B cell (primary cell): Measurements from ENCODE around the gene DENND1A. TPM values are rescaled to one million over a fixed set of nuclear protein-coding genes. Genes with fewer than 3 reads are reported as not detected.
A peak's percentile ranks its signal among the peaks of the same experiment; 100 is the strongest.

Experiments
- ATAC-seq: fragments of 200-7000 bp; cut with Tn5 transposase; one replicate; pipeline ENCODE4 v1.10.0; 2021; ENCODE audit warnings: low read depth, mild to moderate bottlenecking, moderate number of reproducible peaks, moderate library complexity
- CTCF ChIA-PET: fragments of 350-600 bp; sonication (Branson Sonifier 250); formaldehyde crosslinking; loops from one replicate; lab custom pipeline; 2021; ENCODE audit warnings: antibody characterized with exemption, inconsistent platforms; lab: Charles Lee
- POLR2A ChIA-PET: fragments of 350-600 bp; sonication (Branson Sonifier 250); formaldehyde crosslinking; loops from one replicate; lab custom pipeline; 2021; ENCODE audit warnings: antibody characterized with exemption; lab: Charles Lee
- DNase-seq: peaks from one replicate; pipeline ENCODE4 v3.0.0; 2013
- H2AFZ ChIP-seq: 2 replicates; pipeline ENCODE4 v1.6.1; 2012; ENCODE audit warnings: mild to moderate bottlenecking, low read depth, low read length; ENCODE audit not compliant: insufficient read depth, poor library complexity, severe bottlenecking
- H3K27ac ChIP-seq, 2 donors: 1 replicate in 1 of 2; 2 replicates in 1 of 2; pipeline ENCODE4 v1.5.1; 2012 to 2013; ENCODE audit warnings: low read length in 2 of 2, mild to moderate bottlenecking in 2 of 2, moderate library complexity in 1 of 2
- H3K27me3 ChIP-seq, 4 experiments: fragments of 200-600 bp in 1 of 4; sonication (generic) in 1 of 4; replicated peaks in 1 of 4; 1 replicate in 2 of 4; 2 replicates in 2 of 4; pipeline versions ENCODE4 v1.6.1 to v1.7.0; 2013 to 2016; ENCODE audit warnings: low read length in 3 of 4, mild to moderate bottlenecking in 2 of 4, mixed read lengths in 1 of 4, moderate library complexity in 1 of 4; ENCODE audit not compliant: insufficient read depth in 4 of 4, control insufficient read depth in 3 of 4; ENCODE audit errors: control extremely low read depth in 1 of 4
- H3K36me3 ChIP-seq, 2 experiments: replicated peaks in 1 of 2; 1 replicate in 1 of 2; 2 replicates in 1 of 2; pipeline versions ENCODE4 v1.6.1 to v1.7.1; 2013; ENCODE audit warnings: low read length in 1 of 2; ENCODE audit not compliant: insufficient read depth in 2 of 2, control insufficient read depth in 1 of 2; ENCODE audit errors: control extremely low read depth in 1 of 2, extremely low read depth in 1 of 2
- H3K4me1 ChIP-seq, 2 donors: fragments of 200-600 bp in 1 of 2; sonication (generic) in 1 of 2; 1 replicate in 1 of 2; 2 replicates in 1 of 2; pipeline versions ENCODE4 v1.5.1 to v1.6.1; 2013 to 2017; ENCODE audit warnings: low read length in 2 of 2; ENCODE audit not compliant: control insufficient read depth in 2 of 2, insufficient read depth in 2 of 2
- H3K4me2 ChIP-seq: replicated peaks from 2 replicates; pipeline ENCODE3; 2012; ENCODE audit warnings: mild to moderate bottlenecking, low read depth, low read length; ENCODE audit not compliant: poor library complexity, severe bottlenecking
- H3K4me3 ChIP-seq, 5 experiments: fragments of 200-600 bp in 1 of 5; sonication (generic) in 1 of 5; 1 replicate in 3 of 5; 2 replicates in 2 of 5; pipeline versions ENCODE4 v1.5.1 to v1.7.0; 2011 to 2016; ENCODE audit warnings: low read length in 4 of 5, mild to moderate bottlenecking in 4 of 5, low read depth in 2 of 5, control low read depth in 1 of 5, moderate library complexity in 1 of 5; ENCODE audit not compliant: insufficient read depth in 1 of 5; ENCODE audit errors: control extremely low read depth in 1 of 5, extremely low read depth in 1 of 5
- H3K79me2 ChIP-seq: fragments of 200-600 bp; sonication (generic); one replicate; pipeline ENCODE4 v1.6.0; 2016; ENCODE audit warnings: low read length; ENCODE audit not compliant: control insufficient read depth, insufficient read depth
- H3K9ac ChIP-seq: fragments of 200-600 bp; sonication (generic); 2 replicates; pipeline ENCODE4 v1.6.1; 2017; ENCODE audit warnings: mild to moderate bottlenecking, low read length, moderate library complexity
- H3K9me3 ChIP-seq, 3 donors: one replicate each; pipeline versions ENCODE4 v1.6.1 to v1.7.1; 2013; ENCODE audit warnings: low read length in 2 of 3; ENCODE audit not compliant: control insufficient read depth in 2 of 3, insufficient read depth in 1 of 3; ENCODE audit errors: control extremely low read depth in 1 of 3
- H4K20me1 ChIP-seq: 2 replicates; pipeline ENCODE4 v1.6.0; 2012; ENCODE audit warnings: mild to moderate bottlenecking, low read length; ENCODE audit not compliant: insufficient read depth, control insufficient read depth, poor library complexity, severe bottlenecking
- H3K27ac Mint-ChIP-seq: one replicate; pipeline ENCODE4 v1.8.0; 2021; ENCODE audit warnings: mixed read lengths
- H3K27me3 Mint-ChIP-seq: one replicate; pipeline ENCODE4 v1.8.0; 2021; ENCODE audit warnings: mixed read lengths
- H3K4me1 Mint-ChIP-seq: one replicate; pipeline ENCODE4 v1.8.0; 2021; ENCODE audit warnings: mixed read lengths
- H3K4me3 Mint-ChIP-seq: one replicate; pipeline ENCODE4 v1.8.0; 2021; ENCODE audit warnings: mixed read lengths
- H3K9me3 Mint-ChIP-seq: one replicate; pipeline ENCODE4 v1.8.0; 2022; ENCODE audit warnings: mixed read lengths; ENCODE audit not compliant: insufficient read depth
- EZH2 ChIP-seq: IDR thresholded peaks from 2 replicates; pipeline ENCODE4 v1.6.1; 2012; ENCODE audit warnings: borderline replicate concordance, low read depth, mild to moderate bottlenecking, moderate library complexity, low read length; ENCODE audit not compliant: insufficient read depth, poor library complexity, severe bottlenecking
- WGBS: methylation state at CpG from one replicate; pipeline ENCODE4 v1.1.5; 2013; ENCODE audit warnings: missing lambda C conversion rate; ENCODE audit not compliant: insufficient coverage; 5-methylcytosine and 5-hydroxymethylcytosine counted together
- intact Hi-C: fragments of 100-400 bp; cut with micrococcal nuclease; formaldehyde crosslinking; loops from one replicate; pipeline ENCODE4 v1.10.0; 2022
- polyA plus RNA-seq: library from polyadenylated mRNA; depleted of rRNA; stranded (reverse); fragments of >200 nt; gene quantifications from 2 replicates; pipeline ENCODE4 v1.2.3, GENCODE V29; 2012
- total RNA-seq, 2 donors: library from RNA; stranded (reverse); fragments of 120-200 nt in 1 of 2; gene quantifications; 1 replicate in 1 of 2; 2 replicates in 1 of 2; pipeline versions ENCODE4 v1.2.3 to v1.2.4, GENCODE V29; 2013 to 2022
- TF ChIP-seq, protein P1 (sequence below): fragments of 200-600 bp; IDR thresholded peaks from one replicate; pipeline ENCODE4 v1.8.0; 2022; ENCODE audit warnings: antibody characterized with exemption, mild to moderate bottlenecking

The DENND1A gene
- total and polyA plus RNA-seq, 2 donors (not counting 1 experiment from before 2014, with no cell fraction given): 10.8 to 26.0 TPM

DNA sequence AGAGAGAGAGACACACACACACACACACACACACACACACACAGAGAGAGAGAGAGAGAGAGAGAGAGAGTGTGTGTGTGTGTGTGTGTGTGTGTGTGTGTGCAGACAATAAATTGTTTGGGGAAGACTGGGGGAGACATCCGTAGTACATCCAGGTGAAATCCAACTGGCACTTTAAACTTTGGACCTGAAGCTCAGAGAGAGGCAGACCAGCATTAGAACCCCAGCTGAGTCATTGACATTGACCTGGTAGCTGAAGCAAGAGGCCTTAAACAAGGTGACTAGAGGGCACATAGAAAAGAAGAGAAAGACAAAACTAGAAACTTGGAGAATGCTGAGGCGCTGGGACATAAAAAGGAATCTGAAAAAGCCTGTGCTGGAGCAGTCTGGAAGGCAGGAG, 322.4 kb downstream of the DENND1A start:
- H3K27ac ChIP-seq: peak overlapping the region in 1 of 2 donors; percentile 75
- POLR2A ChIA-PET: no interaction called here

DNA sequence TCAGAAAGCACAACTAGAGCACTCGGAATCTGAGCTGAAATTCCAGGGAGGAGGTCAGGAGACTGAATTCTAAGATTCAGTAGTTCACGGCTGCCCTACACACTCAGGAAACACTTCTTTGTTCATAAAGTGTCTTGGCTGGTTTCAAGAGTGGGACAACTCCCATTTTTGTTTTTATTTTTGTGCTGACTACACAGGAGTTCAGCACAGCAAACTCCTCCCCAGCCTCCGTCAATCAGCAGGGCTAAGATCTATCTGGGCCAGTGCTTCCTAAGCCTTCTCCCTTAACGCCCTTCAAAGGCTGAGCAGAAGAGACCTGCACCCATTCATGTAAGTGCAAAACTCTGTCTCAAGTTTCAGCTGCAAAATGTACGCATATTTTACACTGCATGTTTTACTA, 323.8 kb downstream of the DENND1A start:
- Histone ChIP-seq H3K9me3 (no peaks in the 10 kb centered on the region), H4K20me1 (no peaks in the 10 kb centered on the region), H3K36me3 (no peaks in the 10 kb centered on the region), H3K4me3 (no peak overlapping the region), H2AFZ (no peak overlapping the region), H3K27me3 (no peaks in the 10 kb centered on the region), H3K79me2 (no peaks in the 10 kb centered on the region), H3K9ac (no peak overlapping the region), H3K4me1 (peaks cover 23 to 34% of the 10 kb centered on the region in 2 donors), H3K4me2 (no peak overlapping the region), H3K27ac (no peak overlapping the region)
- 100% methylated on average over 2 of the region's 5 CpGs for WGBS
- Mint-ChIP-seq H3K27me3 (no peaks in the 10 kb centered on the region), H3K4me3 (no peak overlapping the region), H3K9me3 (no peaks in the 10 kb centered on the region), H3K27ac (no peak overlapping the region), H3K4me1 (peaks cover 47% of the 10 kb centered on the region)
- intact Hi-C loops: no loop called here
- ChIA-PET POLR2A (interaction anchor here (1.1 kb wide), 1 partner anchor 30 kb away, joined by 3 read pairs; no protein-coding TSS in a partner anchor), CTCF (interaction anchor here (0.6 kb wide), 1 partner anchor 33 kb away, joined by 5 read pairs; no protein-coding TSS in a partner anchor)
- ATAC-seq (no peak), DNase-seq (no peak)
- TF ChIP-seq, protein P1, sequence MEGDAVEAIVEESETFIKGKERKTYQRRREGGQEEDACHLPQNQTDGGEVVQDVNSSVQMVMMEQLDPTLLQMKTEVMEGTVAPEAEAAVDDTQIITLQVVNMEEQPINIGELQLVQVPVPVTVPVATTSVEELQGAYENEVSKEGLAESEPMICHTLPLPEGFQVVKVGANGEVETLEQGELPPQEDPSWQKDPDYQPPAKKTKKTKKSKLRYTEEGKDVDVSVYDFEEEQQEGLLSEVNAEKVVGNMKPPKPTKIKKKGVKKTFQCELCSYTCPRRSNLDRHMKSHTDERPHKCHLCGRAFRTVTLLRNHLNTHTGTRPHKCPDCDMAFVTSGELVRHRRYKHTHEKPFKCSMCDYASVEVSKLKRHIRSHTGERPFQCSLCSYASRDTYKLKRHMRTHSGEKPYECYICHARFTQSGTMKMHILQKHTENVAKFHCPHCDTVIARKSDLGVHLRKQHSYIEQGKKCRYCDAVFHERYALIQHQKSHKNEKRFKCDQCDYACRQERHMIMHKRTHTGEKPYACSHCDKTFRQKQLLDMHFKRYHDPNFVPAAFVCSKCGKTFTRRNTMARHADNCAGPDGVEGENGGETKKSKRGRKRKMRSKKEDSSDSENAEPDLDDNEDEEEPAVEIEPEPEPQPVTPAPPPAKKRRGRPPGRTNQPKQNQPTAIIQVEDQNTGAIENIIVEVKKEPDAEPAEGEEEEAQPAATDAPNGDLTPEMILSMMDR: no peak
- TF ChIP-seq EZH2: no peak

More for the DNA sequence above, 322.4 kb downstream of the DENND1A start:
- H3K27ac Mint-ChIP-seq: peak overlapping the region; percentile 79
- H3K4me2 ChIP-seq: peak overlapping the region; percentile 51
- H3K36me3 ChIP-seq: no peaks in the 10 kb centered on the region
- peaks cover 23 to 37% of the 10 kb centered on the region in 2 donors for H3K4me1 ChIP-seq
- H3K9ac ChIP-seq: peak overlapping the region; percentile 31
- H3K79me2 ChIP-seq: no peaks in the 10 kb centered on the region
- TF ChIP-seq EZH2: no peak
- TF ChIP-seq, protein P1: no peak
- intact Hi-C loops: no loop called here
- no peaks in the 10 kb centered on the region for H3K9me3 ChIP-seq
- H3K9me3 Mint-ChIP-seq: no peaks in the 10 kb centered on the region
- no peaks in the 10 kb centered on the region for H4K20me1 ChIP-seq
- no peaks in the 10 kb centered on the region for H3K27me3 Mint-ChIP-seq
- WGBS: 100% methylated on average over 2 of the region's 2 CpGs
- DNase-seq (no peak), ATAC-seq (no peak)
- CTCF ChIA-PET: no interaction called here
- H3K4me3 ChIP-seq: peak overlapping the region in 1 of 5 experiments; percentile 9
- no peaks in the 10 kb centered on the region for H3K27me3 ChIP-seq
- H3K4me3 Mint-ChIP-seq: peak overlapping the region; percentile 67
- H2AFZ ChIP-seq: peak overlapping the region; percentile 25
- peaks cover 53% of the 10 kb centered on the region for H3K4me1 Mint-ChIP-seq
